NCI-H1436 treated with DMSO at 0.1 percent for 48 hours (cell line): Measurements from ENCODE around the gene RAD51C.
"Not testable (repeated sequence)": the region's sequence is repeated elsewhere in the genome, so short reads cannot be mapped to it uniquely, and the experiment has no call there.

Experiments
- DNase-seq: peaks from one replicate; lab custom pipeline; 2025; lab: John Stamatoyannopoulos, UW

RAD51C gene

GRCh38 chr17:58741121-58741625, 48.8 kb downstream of the RAD51C start:
- no peak for DNase-seq

GRCh38 chr17:58747674-58748073, 55.3 kb downstream of the RAD51C start:
- DNase-seq: no peak

GRCh38 chr17:58749627-58750026, 57.2 kb downstream of the RAD51C start:
- DNase-seq: not testable (repeated sequence)

GRCh38 chr17:58753026-58753425, 60.6 kb downstream of the RAD51C start:
- DNase-seq: no peak

GRCh38 chr17:58755269-58755576, 62.8 kb downstream of the RAD51C start:
- DNase-seq: no peak

GRCh38 chr17:58755577-58756245, 63.3 kb downstream of the RAD51C start, which contains the start of gene PPM1E:
PPM1E (plus strand) TSS chr17:58755854.
- DNase-seq: peak; percentile 87

- no peak for DNase-seq
Observed at GRCh38 chr17:58756246-58757161, 64.1 kb downstream of the RAD51C start.

- DNase-seq: no peak
Observed at GRCh38 chr17:58757162-58757613, 64.8 kb downstream of the RAD51C start.

- DNase-seq: no peak
Observed at GRCh38 chr17:58758890-58759289, 66.5 kb downstream of the RAD51C start.

GRCh38 chr17:58759522-58759921, 67.1 kb downstream of the RAD51C start:
- DNase-seq: no peak

- DNase-seq: no peak
Observed at GRCh38 chr17:58760248-58760647, 67.8 kb downstream of the RAD51C start.

- DNase-seq: no peak
Observed at GRCh38 chr17:58763263-58763662, 70.9 kb downstream of the RAD51C start.

- DNase-seq: no peak
Observed at GRCh38 chr17:58764373-58764772, 72.0 kb downstream of the RAD51C start.

GRCh38 chr17:58778482-58778881, 86.1 kb downstream of the RAD51C start:
- not testable (repeated sequence) for DNase-seq

- DNase-seq: no peak
Observed at GRCh38 chr17:58779446-58779845, 87.0 kb downstream of the RAD51C start.

- DNase-seq: peak; percentile 80
Observed at GRCh38 chr17:58783380-58783779, 91.0 kb downstream of the RAD51C start.

- DNase-seq: no peak
Observed at GRCh38 chr17:58785097-58785496, 92.7 kb downstream of the RAD51C start.
